Lower leg skin (tissue), 3 donors: Measurements from ENCODE around the gene ARRB2.
"Not testable (repeated sequence)": the region's sequence is repeated elsewhere in the genome, so short reads cannot be mapped to it uniquely, and the experiment has no call there.

Source experiments
- CTCF ChIP-seq, 3 donors: fragments of 450-650 bp; IDR thresholded peaks; one replicate each; pipeline ENCODE4 v1.5.1; 2016; ENCODE audit warnings: antibody characterized with exemption in 3 of 3, mild to moderate bottlenecking in 3 of 3, moderate library complexity in 2 of 3
- POLR2A ChIP-seq, 2 donors: fragments of 450-650 bp; IDR thresholded peaks; one replicate each; pipeline ENCODE4 v1.6.1; 2016 to 2017; ENCODE audit warnings: antibody characterized with exemption in 2 of 2, mild to moderate bottlenecking in 1 of 2, moderate library complexity in 1 of 2

- TF ChIP-seq CTCF, POLR2A (IDR thresholded peaks at IDR 0.05): not testable (repeated sequence)
Measured at GRCh38 chr17:4714340-4715062, 4.1 kb downstream of the ARRB2 start.
